A673 (cell line): ENCODE data around the gene NUTM2D.
"Not testable (repeated sequence)": the region's sequence is repeated elsewhere in the genome, so short reads cannot be mapped to it uniquely, and the experiment has no call there.

Experiments
- CTCF ChIP-seq: fragments of 300-800, 200-600 bp; sonication (generic); conservative IDR thresholded peaks from 2 replicates; pipeline ENCODE4 v1.5.1; 2017; ENCODE audit warnings: low read depth, mild to moderate bottlenecking, antibody characterized with exemption, low read length, moderate library complexity, mixed read lengths
- EZH2 ChIP-seq: fragments of 200-600 bp; sonication (generic); IDR thresholded peaks from 2 replicates; pipeline ENCODE4 v1.6.1; 2017; ENCODE audit warnings: borderline replicate concordance, low read depth, mild to moderate bottlenecking, mixed read lengths, antibody characterized with exemption, low read length; ENCODE audit not compliant: poor library complexity, severe bottlenecking

- TF ChIP-seq CTCF, EZH2: not testable (repeated sequence)
These were observed 47.9 kb upstream of the NUTM2D start for GRCh38 chr10:87309657-87310056.
